HepG2 (cell line): ENCODE data around the gene TRAF4. TPM values are rescaled to one million over a fixed set of nuclear protein-coding genes. Genes with fewer than 3 reads are reported as not detected.

Experiments
- PTBP1 ChIP-seq: fragments of 200-400 bp; formaldehyde crosslinking; IDR thresholded peaks from 2 replicates; pipeline ENCODE4 v1.6.1; 2018; ENCODE audit warnings: low read length, low read depth; ENCODE audit not compliant: poor library complexity, severe bottlenecking
- SIN3A ChIP-seq: IDR thresholded peaks from 2 replicates; pipeline ENCODE4 v1.6.1; 2011; ENCODE audit warnings: low read depth, mild to moderate bottlenecking, control low read depth, low read length, borderline replicate concordance
- ZNF431 ChIP-seq: sonication (generic); formaldehyde crosslinking; IDR thresholded peaks from 2 replicates; pipeline ENCODE4 v1.9.0; 2022; ENCODE audit warnings: missing genetic modification reagents, low read depth, mild to moderate bottlenecking, borderline replicate concordance
- ZNF552 ChIP-seq: sonication (generic); formaldehyde crosslinking; IDR thresholded peaks from 2 replicates; pipeline ENCODE4 v1.9.0; 2022; ENCODE audit warnings: missing genetic modification reagents, mild to moderate bottlenecking, borderline replicate concordance
- ZNF558 ChIP-seq: sonication (generic); formaldehyde crosslinking; IDR thresholded peaks from 2 replicates; pipeline ENCODE4 v1.9.0; 2022; ENCODE audit warnings: mild to moderate bottlenecking, missing genetic modification reagents, borderline replicate concordance
- ZNF777 ChIP-seq: sonication (generic); formaldehyde crosslinking; IDR thresholded peaks from 2 replicates; pipeline ENCODE4 v1.4.0; 2020; ENCODE audit warnings: missing genetic modification reagents
- polyA plus RNA-seq, 8 experiments: library from polyadenylated mRNA; depleted of rRNA in 3 of 8; stranded (reverse) in 7 of 8; unstranded in 1 of 8; fragments of >200 nt; fragmentation: Illumina TruSeq in 4 of 8; extraction: Trizol in 4 of 8; gene quantifications; 2 replicates each; pipeline versions ENCODE4 v1.2.1 to v1.2.3, GENCODE V29; 2011 to 2016; ENCODE audit warnings: low read depth in 4 of 8, missing spikeins in 1 of 8, mixed read lengths in 1 of 8; ENCODE audit not compliant: insufficient read depth in 1 of 8
- total RNA-seq, 5 experiments: library from RNA; depleted of rRNA; stranded (reverse); fragments of >200 nt; fragmentation: Illumina TruSeq; extraction: Trizol; gene quantifications; 2 replicates each; pipeline ENCODE4 v1.2.3, GENCODE V29; 2016; ENCODE audit warnings: low read depth in 1 of 5
- TF ChIP-seq, protein P1 (sequence below): sonication (generic); formaldehyde crosslinking; IDR thresholded peaks from 2 replicates; pipeline ENCODE4 v1.8.0; 2022; ENCODE audit warnings: missing genetic modification reagents, mild to moderate bottlenecking, moderate library complexity, borderline replicate concordance
- TF ChIP-seq, protein P2 (sequence below): IDR thresholded peaks from 2 replicates; pipeline ENCODE4 v1.4.0; 2020; ENCODE audit warnings: mild to moderate bottlenecking, missing genetic modification reagents
- TF ChIP-seq, protein P3 (sequence below): sonication (generic); formaldehyde crosslinking; IDR thresholded peaks from 2 replicates; pipeline ENCODE4 v1.4.0; 2020; ENCODE audit warnings: mild to moderate bottlenecking, missing genetic modification reagents

The TRAF4 gene
- total and polyA plus RNA-seq, 2 of the 13 experiments (the other 11 are each of a cell fraction or from before 2014, with no cell fraction given): 86.0 to 89.9 TPM

DNA sequence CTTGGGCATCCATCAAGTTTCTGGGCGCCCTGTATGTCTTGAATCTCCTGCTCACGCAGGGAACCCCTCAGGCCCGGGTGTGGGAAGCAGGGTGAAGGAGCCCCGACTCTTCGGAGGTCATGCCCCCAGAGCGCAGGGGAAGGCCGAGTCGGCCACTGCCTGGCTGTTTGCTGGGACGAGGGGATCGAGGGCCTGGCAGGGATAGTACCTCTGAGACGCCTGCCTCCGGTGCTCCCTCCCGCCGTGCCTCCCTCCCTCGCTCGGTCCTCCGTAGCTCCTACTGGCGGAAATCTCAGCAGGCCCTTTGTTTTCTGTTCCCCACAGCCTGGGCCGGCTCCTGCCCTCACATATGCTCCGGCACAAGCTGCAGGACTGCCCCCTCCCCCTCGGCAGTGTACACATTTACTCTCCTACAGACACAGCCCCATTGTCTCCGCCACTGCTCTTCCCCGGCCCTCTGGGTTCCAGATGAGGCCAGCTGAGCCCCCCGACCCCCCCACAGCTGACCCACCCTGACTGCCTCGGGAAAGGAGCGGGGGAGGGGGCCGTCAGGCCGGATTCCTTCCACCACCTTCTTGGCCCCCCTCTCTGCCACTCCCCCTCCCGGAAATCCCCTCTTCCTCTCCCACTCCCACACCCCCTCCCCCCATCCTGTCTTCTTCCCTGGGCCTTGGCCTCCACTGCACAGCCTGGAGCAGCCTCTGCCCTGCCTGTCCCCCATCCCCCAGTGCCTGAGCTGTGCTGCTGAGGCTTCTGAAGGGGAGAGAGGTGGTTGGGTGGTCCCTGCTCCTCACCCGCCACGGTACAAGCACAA, 1.4 kb downstream of the TRAF4 start (continued):
- TF ChIP-seq, protein P1, sequence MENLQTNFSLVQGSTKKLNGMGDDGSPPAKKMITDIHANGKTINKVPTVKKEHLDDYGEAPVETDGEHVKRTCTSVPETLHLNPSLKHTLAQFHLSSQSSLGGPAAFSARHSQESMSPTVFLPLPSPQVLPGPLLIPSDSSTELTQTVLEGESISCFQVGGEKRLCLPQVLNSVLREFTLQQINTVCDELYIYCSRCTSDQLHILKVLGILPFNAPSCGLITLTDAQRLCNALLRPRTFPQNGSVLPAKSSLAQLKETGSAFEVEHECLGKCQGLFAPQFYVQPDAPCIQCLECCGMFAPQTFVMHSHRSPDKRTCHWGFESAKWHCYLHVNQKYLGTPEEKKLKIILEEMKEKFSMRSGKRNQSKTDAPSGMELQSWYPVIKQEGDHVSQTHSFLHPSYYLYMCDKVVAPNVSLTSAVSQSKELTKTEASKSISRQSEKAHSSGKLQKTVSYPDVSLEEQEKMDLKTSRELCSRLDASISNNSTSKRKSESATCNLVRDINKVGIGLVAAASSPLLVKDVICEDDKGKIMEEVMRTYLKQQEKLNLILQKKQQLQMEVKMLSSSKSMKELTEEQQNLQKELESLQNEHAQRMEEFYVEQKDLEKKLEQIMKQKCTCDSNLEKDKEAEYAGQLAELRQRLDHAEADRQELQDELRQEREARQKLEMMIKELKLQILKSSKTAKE: peak; percentile 21; the same call in 1 of the 2 replicates
- TF ChIP-seq ZNF777: peak; percentile 38; the same call in 1 of the 2 replicates
- TF ChIP-seq, protein P2, sequence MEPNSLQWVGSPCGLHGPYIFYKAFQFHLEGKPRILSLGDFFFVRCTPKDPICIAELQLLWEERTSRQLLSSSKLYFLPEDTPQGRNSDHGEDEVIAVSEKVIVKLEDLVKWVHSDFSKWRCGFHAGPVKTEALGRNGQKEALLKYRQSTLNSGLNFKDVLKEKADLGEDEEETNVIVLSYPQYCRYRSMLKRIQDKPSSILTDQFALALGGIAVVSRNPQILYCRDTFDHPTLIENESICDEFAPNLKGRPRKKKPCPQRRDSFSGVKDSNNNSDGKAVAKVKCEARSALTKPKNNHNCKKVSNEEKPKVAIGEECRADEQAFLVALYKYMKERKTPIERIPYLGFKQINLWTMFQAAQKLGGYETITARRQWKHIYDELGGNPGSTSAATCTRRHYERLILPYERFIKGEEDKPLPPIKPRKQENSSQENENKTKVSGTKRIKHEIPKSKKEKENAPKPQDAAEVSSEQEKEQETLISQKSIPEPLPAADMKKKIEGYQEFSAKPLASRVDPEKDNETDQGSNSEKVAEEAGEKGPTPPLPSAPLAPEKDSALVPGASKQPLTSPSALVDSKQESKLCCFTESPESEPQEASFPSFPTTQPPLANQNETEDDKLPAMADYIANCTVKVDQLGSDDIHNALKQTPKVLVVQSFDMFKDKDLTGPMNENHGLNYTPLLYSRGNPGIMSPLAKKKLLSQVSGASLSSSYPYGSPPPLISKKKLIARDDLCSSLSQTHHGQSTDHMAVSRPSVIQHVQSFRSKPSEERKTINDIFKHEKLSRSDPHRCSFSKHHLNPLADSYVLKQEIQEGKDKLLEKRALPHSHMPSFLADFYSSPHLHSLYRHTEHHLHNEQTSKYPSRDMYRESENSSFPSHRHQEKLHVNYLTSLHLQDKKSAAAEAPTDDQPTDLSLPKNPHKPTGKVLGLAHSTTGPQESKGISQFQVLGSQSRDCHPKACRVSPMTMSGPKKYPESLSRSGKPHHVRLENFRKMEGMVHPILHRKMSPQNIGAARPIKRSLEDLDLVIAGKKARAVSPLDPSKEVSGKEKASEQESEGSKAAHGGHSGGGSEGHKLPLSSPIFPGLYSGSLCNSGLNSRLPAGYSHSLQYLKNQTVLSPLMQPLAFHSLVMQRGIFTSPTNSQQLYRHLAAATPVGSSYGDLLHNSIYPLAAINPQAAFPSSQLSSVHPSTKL (CRISPR knock-in tag): peak; percentile 56; the same call in 1 of the 2 replicates
- peak; percentile 45; the same call in 1 of the 2 replicates for TF ChIP-seq ZNF552
- 0 out of 2 replicates have a peak, but pooled peaks have one; percentile 74 for TF ChIP-seq SIN3A
- TF ChIP-seq, protein P3, sequence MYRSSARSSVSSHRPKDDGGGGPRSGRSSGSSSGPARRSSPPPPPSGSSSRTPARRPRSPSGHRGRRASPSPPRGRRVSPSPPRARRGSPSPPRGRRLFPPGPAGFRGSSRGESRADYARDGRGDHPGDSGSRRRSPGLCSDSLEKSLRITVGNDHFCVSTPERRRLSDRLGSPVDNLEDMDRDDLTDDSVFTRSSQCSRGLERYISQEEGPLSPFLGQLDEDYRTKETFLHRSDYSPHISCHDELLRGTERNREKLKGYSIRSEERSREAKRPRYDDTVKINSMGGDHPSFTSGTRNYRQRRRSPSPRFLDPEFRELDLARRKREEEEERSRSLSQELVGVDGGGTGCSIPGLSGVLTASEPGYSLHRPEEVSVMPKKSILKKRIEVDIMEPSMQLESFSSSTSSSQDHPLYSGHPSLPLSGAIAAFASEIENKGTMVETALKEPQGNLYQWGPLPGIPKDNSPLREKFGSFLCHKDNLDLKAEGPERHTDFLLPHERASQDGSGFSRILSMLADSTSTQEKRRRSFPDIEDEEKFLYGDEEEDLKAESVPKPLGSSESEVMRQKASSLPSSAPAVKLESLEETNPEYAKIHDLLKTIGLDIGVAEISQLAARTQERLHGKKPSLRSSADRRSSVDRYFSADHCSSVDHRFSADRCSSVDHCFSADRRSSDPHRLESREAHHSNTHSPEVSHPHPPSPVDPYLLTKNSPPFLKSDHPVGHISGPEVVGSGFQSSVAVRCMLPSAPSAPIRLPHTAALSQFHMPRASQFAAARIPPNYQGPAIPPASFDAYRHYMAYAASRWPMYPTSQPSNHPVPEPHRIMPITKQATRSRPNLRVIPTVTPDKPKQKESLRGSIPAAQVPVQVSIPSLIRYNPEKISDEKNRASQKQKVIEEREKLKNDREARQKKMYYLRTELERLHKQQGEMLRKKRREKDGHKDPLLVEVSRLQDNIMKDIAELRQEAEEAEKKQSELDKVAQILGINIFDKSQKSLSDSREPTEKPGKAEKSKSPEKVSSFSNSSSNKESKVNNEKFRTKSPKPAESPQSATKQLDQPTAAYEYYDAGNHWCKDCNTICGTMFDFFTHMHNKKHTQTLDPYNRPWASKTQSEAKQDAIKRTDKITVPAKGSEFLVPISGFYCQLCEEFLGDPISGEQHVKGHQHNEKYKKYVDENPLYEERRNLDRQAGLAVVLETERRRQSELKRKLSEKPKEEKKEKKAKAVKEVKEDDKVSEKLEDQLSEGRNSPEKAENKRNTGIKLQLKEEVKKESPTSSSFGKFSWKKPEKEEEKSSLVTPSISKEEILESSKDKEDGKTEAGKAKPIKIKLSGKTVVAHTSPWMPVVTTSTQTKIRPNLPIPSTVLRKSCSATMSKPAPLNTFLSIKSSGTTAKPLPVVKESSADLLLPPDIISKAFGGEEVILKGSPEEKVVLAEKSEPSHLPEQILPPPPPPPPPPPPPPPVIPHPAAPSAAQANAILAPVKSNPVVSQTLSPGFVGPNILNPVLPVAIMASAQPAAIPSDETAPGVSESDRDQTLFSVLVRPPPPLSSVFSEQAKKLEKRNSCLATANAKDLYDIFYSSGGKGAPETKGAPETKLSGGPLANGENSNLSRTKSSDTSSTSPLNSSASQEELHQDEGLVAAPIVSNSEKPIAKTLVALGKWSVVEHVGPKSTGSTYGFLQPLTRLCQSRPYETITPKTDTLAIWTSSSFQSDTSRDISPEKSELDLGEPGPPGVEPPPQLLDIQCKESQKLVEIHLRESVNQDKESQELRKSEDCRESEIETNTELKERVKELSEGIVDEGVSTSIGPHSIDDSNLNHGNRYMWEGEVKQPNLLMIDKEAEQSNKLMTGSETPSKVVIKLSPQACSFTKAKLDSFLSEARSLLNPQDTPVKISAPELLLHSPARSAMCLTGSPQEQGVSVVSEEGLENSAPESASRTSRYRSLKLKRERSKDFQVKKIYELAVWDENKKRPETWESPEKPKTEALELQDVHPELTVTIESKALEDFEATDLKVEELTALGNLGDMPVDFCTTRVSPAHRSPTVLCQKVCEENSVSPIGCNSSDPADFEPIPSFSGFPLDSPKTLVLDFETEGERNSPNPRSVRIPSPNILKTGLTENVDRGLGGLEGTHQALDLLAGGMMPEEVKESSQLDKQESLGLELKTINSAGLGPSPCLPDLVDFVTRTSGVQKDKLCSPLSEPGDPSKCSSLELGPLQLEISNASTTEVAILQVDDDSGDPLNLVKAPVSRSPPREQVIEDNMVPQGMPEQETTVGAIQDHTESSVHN (CRISPR knock-in tag): no peak; the same call in 1 of the 2 replicates
- no peak for TF ChIP-seq PTBP1
- no peak; the same call in 1 of the 2 replicates for TF ChIP-seq ZNF558
- TF ChIP-seq ZNF431: 0 out of 2 replicates have a peak, but pooled peaks have one; percentile 17
